Activated naive CD4-positive, alpha-beta T cell treated with anti-CD3 and anti-CD28 coated beads, Interleukin-2, amount 10 ng/mL, durations not matched to agents 7 days and 5 days (primary cell): Measurements from ENCODE around the gene FBXO46.

ENCODE experiments used
- CTCF ChIA-PET: fragments of 350-600 bp; sonication (Branson Sonifier 250); formaldehyde crosslinking; loops from one replicate; lab custom pipeline; 2021; ENCODE audit warnings: antibody characterized with exemption; lab: Charles Lee
- DNase-seq: peaks from one replicate; pipeline ENCODE4 v3.0.0-alpha.2; 2020
- H3K27ac Mint-ChIP-seq: one replicate; pipeline ENCODE4 v1.8.0; 2021; ENCODE audit warnings: mild to moderate bottlenecking, moderate library complexity, mixed read lengths
- H3K27me3 Mint-ChIP-seq: one replicate; pipeline ENCODE4 v1.8.0; 2021; ENCODE audit warnings: mild to moderate bottlenecking, mixed read lengths
- H3K36me3 Mint-ChIP-seq: one replicate; pipeline ENCODE4 v1.8.0; 2021; ENCODE audit warnings: mixed read lengths
- H3K4me1 Mint-ChIP-seq: one replicate; pipeline ENCODE4 v1.8.0; 2021; ENCODE audit warnings: mixed read lengths
- H3K4me3 Mint-ChIP-seq: one replicate; pipeline ENCODE4 v1.8.0; 2021; ENCODE audit warnings: mild to moderate bottlenecking, moderate library complexity, mixed read lengths
- H3K9me3 Mint-ChIP-seq: one replicate; pipeline ENCODE4 v1.8.0; 2021; ENCODE audit warnings: mixed read lengths

FBXO46 gene, protein sequence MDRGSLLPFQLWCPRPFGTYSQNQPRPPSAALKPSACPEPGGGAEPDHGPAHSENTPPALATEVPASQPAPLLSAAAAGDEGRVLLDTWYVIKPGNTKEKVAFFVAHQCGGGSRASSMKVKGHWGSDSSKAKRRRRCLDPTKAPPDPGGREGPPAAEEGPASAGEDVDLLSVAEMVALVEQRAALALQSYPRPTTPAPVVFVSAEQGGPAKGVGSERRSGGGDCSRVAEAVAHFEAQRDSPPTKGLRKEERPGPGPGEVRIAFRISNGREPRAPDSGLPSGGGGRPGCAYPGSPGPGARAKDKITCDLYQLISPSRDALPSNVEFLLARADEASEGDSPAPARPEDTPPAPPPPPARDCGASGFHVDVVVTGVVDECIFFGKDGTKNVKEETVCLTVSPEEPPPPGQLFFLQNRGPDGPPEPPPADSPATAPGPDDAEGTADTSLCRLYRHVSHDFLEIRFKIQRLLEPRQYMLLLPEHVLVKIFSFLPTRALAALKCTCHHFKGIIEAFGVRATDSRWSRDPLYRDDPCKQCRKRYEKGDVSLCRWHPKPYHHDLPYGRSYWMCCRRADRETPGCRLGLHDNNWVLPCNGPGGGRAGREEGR

DNA sequence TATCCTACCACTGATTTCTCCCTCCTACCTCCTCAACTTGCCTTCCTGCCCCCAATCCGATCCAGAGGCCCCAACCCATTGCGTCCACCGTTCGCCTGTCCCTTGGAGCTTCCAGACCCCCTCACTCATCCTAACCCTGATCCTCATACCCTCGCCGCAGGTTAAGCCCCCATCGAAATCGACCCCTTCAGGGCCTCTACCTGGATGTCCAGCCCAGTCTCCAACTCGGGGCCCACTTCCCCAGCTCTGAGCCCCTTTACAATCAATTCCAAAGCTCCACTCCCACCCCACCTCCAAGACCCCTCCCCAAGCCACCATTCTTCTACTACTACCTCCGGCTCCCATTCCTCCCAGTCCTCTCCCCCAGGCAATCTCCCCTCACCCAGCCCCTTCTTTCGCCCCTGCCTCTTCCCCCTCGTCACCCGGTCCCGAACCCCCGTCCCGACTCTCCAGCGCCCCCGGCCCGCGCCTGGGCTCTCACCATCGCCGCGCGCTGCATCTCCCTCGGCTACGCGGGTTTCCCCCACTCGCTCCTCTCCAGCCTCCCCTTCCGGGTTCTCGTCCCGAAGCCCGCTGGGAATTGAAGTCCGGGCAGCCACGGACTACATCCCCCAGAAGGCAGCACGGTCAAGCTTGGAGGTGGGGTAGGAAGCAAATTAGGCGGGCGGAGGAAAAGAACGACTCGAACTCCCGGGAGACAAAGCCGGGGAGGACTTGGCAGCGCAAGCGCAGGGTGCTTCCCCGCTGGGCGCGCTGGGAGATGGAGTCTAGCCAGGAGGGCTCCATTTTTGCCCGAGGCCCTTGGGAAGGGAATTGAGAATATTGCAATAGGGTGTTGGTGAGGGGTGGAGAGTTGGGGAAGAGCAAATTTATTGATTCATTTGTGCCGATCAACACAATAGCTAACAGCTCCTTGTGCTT lies at the start of gene FBXO46:
Gene FBXO46 (minus strand): TSS at position 529 of the 921 bp plus-strand sequence. CDS start 17,401 bp downstream, outside the sequence.
- CTCF ChIA-PET: interaction anchor here (1.1 to 2.0 kb wide), 2 partner anchors 37 to 39 kb away, joined by 4 to 6 read pairs; partner anchors contain the start of gene SIX5
- Mint-ChIP-seq H3K4me3 (peak within 1 kb of the TSS; percentile 93), H3K27ac (peak within 1 kb of the TSS; percentile 82), H3K27me3 (no peaks in the 10 kb centered on the region), H3K4me1 (peaks cover 31% of the 10 kb centered on the region), H3K36me3 (peaks cover 2% of the 10 kb centered on the region), H3K9me3 (no peaks in the 10 kb centered on the region)
- peak; percentile 98 for DNase-seq

DNA sequence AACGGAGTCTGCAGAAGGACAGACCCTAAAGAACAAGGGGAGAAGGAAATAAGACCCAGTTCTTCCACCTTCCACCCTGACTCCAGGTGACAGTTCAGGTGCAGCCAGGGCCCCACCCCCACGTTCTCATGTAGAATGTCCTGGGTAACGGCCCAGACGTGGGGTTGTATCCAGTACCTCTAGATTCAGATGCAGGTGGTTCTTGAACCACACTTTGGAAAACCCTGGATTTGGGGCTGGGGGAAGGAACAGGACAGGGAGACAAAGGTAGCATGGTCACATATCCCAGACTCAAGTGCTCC lies 49.4 kb upstream of the FBXO46 start:
- CTCF ChIA-PET: no interaction called here
- Mint-ChIP-seq H3K27ac (no peak overlapping the region), H3K36me3 (peaks cover 3% of the 10 kb centered on the region), H3K4me1 (peaks cover 20% of the 10 kb centered on the region), H3K27me3 (peaks cover 88% of the 10 kb centered on the region), H3K4me3 (no peak overlapping the region), H3K9me3 (no peaks in the 10 kb centered on the region)
- DNase-seq: no peak

DNA sequence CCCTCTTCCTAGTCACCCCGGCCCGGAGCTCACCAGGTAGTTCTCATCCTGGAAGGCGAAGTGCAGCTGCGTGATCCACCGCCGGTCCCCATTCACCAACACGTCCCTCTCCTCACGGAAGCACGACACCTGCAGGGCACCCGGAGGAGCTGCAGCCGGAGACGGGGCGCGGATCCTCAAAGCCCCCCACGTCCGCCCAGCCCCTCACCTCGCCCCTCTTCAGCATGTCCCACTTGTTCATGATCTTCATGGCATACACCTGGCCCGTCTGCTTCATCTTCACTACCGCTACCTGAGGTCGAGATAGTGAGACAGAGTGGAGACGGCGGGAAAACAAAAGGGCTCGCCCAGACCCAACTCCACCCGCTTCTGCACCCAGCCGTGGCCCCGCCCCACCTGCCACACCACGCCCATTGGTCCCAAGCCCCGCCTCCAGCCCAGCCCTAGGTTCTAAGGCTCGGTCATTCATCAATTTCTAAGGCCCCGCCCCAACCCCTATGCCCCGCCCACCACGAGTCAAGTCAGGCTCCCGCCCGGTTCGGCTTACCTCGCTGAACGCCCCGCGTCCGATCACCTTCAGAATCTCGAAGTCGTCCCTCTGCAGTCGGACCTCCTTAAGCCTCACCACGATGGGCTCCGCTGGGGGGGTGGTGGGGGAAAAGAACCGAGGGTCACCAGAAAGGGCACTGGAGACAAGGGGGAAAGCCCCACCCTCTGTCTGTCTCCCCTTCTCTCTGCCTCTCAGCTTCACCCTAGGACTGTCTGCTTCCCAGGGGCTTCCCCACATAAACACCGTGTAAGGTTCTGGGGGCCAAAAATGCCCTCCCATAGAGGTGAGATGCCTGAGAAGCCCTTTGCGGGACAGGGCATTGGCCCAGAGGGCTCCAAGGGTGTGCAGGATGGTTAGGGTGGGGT lies 48.8 kb upstream of the FBXO46 start:
- H3K9me3 Mint-ChIP-seq: no peaks in the 10 kb centered on the region
- peaks cover 3% of the 10 kb centered on the region for H3K36me3 Mint-ChIP-seq
- H3K27me3 Mint-ChIP-seq: peaks cover 88% of the 10 kb centered on the region
- CTCF ChIA-PET: interaction anchor here (0.6 to 1.2 kb wide), 14 partner anchors 8 to 216 kb away, joined by 3 to 27 read pairs (median 3); partner anchors contain the start of genes CCDC61, SIX5 and SYMPK
- H3K4me3 Mint-ChIP-seq: peak overlapping the region; percentile 71
- H3K4me1 Mint-ChIP-seq: peaks cover 20% of the 10 kb centered on the region
- no peak overlapping the region for H3K27ac Mint-ChIP-seq
- DNase-seq: peak; percentile 92

DNA sequence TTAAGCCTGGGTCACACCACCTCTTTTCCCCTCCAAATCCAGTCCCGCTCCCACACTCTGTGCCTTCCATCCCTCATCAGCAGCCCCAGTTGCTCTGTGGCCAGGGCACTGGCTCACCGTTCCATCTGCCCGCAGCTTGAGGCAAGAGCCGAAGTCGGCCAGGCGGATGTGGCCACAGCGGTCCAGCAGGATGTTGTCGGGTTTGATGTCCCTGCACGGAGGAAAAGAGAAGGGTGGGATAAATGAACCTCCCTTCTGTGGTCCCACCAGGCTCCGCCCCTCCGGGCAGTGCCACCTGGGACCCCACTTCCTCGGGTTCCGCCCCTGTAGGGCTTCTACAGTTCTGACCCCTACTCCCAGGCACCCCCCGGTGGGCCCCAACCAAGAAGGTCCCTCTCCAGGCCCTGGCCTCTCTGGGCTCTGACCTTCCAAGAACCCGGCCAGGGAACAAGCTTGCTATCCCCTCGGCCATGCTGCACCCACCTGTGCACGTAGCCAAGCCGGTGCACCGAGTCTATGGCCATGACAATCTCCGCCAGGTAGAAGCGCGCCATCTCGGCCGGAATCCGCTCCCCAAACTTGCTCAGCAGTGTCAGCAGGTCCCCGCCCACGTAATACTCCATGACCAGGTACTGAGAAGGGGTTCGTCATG lies 47.4 kb upstream of the FBXO46 start:
- CTCF ChIA-PET: interaction anchor here (0.6 kb wide), 1 partner anchor 9 kb away, joined by 3 read pairs; the partner anchor contains the start of gene SIX5
- Mint-ChIP-seq H3K4me3 (no peak overlapping the region), H3K9me3 (no peaks in the 10 kb centered on the region), H3K4me1 (peaks cover 20% of the 10 kb centered on the region), H3K27ac (no peak overlapping the region), H3K36me3 (peaks cover 3% of the 10 kb centered on the region), H3K27me3 (peaks cover 79% of the 10 kb centered on the region)
- DNase-seq: no peak

DNA sequence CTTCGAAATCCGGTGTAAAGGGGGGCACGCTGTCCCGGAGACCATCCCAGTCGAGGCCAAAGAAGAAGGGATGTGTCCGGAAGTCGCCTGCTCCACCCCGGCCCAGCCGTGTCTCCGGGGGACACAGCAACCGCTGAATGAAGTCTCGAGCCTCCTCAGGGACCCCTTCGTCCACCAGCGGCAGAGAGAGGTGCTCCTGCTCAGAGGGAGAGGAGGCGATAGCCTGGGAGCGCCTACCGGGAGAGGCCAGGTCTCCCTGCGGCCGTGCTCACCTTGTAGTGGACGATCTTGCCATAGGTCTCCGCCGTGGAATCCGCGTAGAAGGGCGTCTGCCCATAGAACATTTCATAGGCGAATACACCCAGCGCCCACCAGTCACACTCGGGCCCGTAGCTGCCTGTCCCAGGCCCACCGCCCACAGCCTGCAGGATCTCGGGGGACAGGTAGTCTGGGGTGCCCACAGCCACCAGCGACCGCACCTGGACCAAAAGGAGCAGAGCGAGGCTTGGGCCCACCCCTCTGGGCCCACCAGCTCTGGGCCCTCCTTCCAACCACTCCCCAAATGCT lies 46.8 kb upstream of the FBXO46 start:
- H3K36me3 Mint-ChIP-seq: peaks cover 3% of the 10 kb centered on the region
- H3K27me3 Mint-ChIP-seq: peaks cover 79% of the 10 kb centered on the region
- H3K4me1 Mint-ChIP-seq: peaks cover 20% of the 10 kb centered on the region
- H3K4me3 Mint-ChIP-seq: no peak overlapping the region
- H3K9me3 Mint-ChIP-seq: no peaks in the 10 kb centered on the region
- no peak for DNase-seq
- H3K27ac Mint-ChIP-seq: no peak overlapping the region
- CTCF ChIA-PET: interaction anchor here (0.6 kb wide), 1 partner anchor 8 kb away, joined by 3 read pairs; the partner anchor contains the start of gene SIX5

DNA sequence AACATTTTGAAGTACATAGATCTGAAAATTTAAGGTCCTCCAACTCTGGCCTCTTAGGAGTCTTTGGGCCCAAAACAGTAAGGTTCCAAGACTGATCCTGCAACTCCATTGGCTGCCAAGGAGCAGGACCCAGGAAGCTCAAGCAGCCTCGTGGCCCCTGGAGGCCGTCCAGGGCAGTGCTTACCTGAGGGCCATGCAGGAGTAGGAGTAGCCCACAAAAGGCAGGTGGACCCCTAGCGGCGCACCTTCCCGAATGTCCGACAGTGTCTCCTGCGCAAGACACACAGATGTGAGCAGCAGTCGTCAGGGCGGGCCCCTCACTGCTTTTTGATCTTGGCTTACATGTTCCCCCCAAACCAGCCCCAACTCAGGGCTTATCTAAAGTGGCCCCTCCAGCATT lies 44.1 kb upstream of the FBXO46 start:
- DNase-seq: no peak
- CTCF ChIA-PET: no interaction called here
- peaks cover 78% of the 10 kb centered on the region for H3K27me3 Mint-ChIP-seq
- no peaks in the 10 kb centered on the region for H3K9me3 Mint-ChIP-seq
- peaks cover 3% of the 10 kb centered on the region for H3K36me3 Mint-ChIP-seq
- H3K4me3 Mint-ChIP-seq: no peak overlapping the region
- peaks cover 27% of the 10 kb centered on the region for H3K4me1 Mint-ChIP-seq
- no peak overlapping the region for H3K27ac Mint-ChIP-seq

DNA sequence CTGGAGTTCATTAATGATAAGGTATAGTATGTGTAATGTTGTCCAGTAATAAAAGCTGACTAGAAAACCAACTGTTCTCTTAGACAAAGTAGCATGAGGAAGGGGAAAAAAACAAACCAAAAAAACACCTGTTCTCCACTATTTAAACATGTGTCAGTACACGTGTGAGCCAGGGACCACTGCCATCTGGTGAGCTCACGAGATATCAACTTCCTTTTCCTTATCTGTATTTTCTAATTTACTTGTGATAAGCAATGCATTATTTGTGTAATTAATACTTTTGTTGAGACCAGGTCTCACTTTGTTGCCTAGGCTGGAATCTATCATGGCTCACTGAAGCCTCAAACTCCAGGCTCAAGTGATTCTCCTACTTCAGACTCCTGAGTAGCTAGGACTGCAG lies 42.7 kb upstream of the FBXO46 start:
- Mint-ChIP-seq H3K4me3 (no peak overlapping the region), H3K27ac (peak overlapping the region; percentile 11), H3K9me3 (no peaks in the 10 kb centered on the region), H3K36me3 (peaks cover 3% of the 10 kb centered on the region), H3K4me1 (peaks cover 19% of the 10 kb centered on the region), H3K27me3 (peaks cover 72% of the 10 kb centered on the region)
- DNase-seq: no peak
- CTCF ChIA-PET: interaction anchor here (1.2 to 2.3 kb wide), 2 partner anchors 21 to 26 kb away, joined by 4 to 11 read pairs; no protein-coding TSS in a partner anchor

DNA sequence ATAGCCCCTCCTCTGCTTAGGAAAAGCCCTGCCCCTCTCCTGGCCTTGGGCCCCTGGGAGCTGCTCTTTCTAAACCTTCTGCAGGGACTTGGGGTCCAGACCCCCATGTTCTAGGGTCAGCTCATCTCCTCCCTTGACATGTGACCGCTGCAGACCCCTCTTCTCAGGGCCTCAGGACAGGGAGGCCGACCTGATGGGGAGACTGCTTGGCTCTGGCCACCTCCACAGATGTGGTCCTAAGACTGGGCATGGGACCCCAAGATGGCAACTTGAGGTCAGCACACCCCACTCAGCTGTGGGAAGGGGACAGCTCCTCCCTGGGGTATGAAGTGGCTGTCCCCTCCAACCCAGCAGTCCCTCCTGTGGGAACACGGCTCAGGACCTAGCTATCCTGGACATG lies 42.2 kb upstream of the FBXO46 start:
- H3K9me3 Mint-ChIP-seq: no peaks in the 10 kb centered on the region
- CTCF ChIA-PET: interaction anchor here (1.2 to 2.3 kb wide), 2 partner anchors 22 to 26 kb away, joined by 4 to 11 read pairs; no protein-coding TSS in a partner anchor
- DNase-seq: no peak
- peaks cover 3% of the 10 kb centered on the region for H3K36me3 Mint-ChIP-seq
- peaks cover 20% of the 10 kb centered on the region for H3K4me1 Mint-ChIP-seq
- H3K27me3 Mint-ChIP-seq: peaks cover 72% of the 10 kb centered on the region
- no peak overlapping the region for H3K27ac Mint-ChIP-seq
- no peak overlapping the region for H3K4me3 Mint-ChIP-seq

DNA sequence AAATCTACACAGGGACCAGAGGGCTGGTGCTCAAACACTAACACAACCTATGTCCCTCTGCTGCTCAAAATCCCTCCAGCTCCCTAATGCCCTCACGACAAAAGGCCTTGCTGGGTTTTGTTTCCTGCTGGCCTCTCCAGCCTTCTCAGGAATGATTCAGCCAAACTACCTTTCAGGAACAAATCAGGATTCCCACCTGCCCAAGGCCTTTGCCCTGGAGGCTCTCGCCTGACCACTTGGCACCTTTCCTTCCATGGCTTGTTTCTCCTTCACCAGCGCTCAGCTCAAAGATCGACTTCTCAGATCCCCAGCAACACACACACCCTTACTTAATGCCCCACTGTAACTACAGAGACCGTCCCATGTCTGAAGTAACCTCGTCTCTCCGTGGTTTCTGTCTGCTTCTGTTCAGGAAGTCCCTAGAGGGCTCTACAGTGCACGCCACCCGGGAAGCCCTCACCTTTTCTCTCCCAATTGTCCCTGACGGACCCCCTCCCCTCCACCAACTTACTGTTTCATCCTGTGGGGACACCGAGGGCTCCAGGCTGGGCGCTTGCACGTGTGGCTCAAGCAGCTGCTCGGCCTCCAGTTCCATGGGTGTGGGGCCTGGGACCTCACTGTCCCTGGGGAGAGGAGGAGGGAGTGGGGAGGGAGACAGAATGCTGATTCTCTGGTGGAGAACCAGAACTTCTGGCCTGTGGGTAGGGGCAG lies 41.6 kb upstream of the FBXO46 start:
- Mint-ChIP-seq H3K9me3 (no peaks in the 10 kb centered on the region), H3K36me3 (peaks cover 3% of the 10 kb centered on the region), H3K27me3 (peaks cover 72% of the 10 kb centered on the region), H3K27ac (no peak overlapping the region), H3K4me1 (peaks cover 22% of the 10 kb centered on the region), H3K4me3 (no peak overlapping the region)
- CTCF ChIA-PET: interaction anchor here (2.3 kb wide), 1 partner anchor 27 kb away, joined by 11 read pairs; no protein-coding TSS in a partner anchor
- DNase-seq: no peak

DNA sequence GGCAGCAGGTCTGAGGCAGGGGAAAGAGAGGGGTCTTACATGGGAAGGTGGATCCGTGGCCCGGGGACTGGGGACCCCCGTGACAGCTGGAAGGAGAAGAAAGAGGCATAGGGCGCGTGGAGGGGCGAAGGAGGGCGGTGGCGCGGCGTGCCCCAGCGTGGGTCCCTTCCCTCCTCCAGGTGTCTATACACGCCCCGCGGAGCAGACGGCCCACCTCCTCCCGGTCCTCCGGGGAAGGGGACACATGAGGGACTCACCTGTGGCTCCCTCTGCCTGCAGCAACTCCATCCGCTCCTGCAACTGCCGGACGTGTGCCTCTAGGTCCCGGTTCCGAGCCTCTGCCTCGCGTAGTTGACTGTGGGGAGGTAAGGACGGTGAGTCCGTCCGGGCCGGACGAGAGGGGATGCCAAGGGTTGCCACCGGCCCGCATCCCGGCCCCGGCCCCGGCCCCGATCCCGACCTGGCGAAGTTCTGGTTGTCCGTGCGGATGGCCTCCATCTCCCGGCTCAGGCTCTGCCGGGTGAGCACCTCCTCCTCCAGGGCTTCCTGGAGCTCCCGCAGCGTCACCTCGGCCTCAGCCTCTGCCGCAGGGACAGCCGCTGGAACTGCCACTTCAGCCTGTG lies 40.7 kb upstream of the FBXO46 start:
- no peak for DNase-seq
- H3K36me3 Mint-ChIP-seq: no peaks in the 10 kb centered on the region
- H3K4me1 Mint-ChIP-seq: peaks cover 23% of the 10 kb centered on the region
- no peaks in the 10 kb centered on the region for H3K9me3 Mint-ChIP-seq
- peak overlapping the region; percentile 45 for H3K27ac Mint-ChIP-seq
- H3K27me3 Mint-ChIP-seq: peaks cover 72% of the 10 kb centered on the region
- no peak overlapping the region for H3K4me3 Mint-ChIP-seq
- CTCF ChIA-PET: interaction anchor here (3.3 to 4.8 kb wide), 2 partner anchors 8 to 27 kb away, joined by 27 to 92 read pairs; no protein-coding TSS in a partner anchor

DNA sequence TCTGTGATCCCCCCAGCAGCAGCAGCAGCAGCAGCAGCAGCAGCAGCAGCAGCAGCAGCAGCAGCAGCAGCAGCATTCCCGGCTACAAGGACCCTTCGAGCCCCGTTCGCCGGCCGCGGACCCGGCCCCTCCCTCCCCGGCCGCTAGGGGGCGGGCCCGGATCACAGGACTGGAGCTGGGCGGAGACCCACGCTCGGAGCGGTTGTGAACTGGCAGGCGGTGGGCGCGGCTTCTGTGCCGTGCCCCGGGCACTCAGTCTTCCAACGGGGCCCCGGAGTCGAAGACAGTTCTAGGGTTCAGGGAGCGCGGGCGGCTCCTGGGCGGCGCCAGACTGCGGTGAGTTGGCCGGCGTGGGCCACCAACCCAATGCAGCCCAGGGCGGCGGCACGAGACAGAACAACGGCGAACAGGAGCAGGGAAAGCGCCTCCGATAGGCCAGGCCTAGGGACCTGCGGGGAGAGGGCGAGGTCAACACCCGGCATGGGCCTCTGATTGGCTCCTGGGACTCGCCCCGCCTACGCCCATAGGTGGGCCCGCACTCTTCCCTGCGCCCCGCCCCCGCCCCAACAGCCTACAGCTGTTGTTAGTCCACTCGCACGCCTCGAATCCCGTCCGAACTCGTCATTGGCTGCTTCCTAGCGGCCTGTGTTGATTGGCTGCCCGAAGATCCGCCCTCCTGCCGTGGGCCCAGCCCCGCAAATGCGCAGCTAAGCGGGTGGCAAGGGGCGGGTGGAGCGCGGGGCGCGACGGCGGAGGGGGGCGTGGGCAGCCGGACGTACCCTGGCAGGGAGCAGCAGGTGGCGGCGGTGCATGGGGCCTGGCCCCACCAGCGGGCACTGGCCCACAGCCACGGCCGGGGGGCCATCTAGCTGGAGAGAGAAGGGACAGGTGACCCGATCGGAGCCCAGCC lies 39.8 kb upstream of the FBXO46 start:
- Mint-ChIP-seq H3K27me3 (peaks cover 81% of the 10 kb centered on the region), H3K4me1 (peaks cover 23% of the 10 kb centered on the region), H3K4me3 (peak overlapping the region; percentile 83), H3K36me3 (no peaks in the 10 kb centered on the region), H3K9me3 (no peaks in the 10 kb centered on the region), H3K27ac (peak overlapping the region; percentile 89)
- CTCF ChIA-PET: interaction anchor here (0.9 to 4.8 kb wide), 6 partner anchors 9 to 246 kb away, joined by 3 to 92 read pairs (median 17); partner anchors contain the start of gene IRF2BP1
- DNase-seq: peak; percentile 92
